GM12874 (cell line): ENCODE data around the gene TBC1D10A.

Source experiments
- TF ChIP-seq, protein P1 (sequence below): IDR thresholded peaks from 2 replicates; pipeline ENCODE4 v1.5.1; 2011; ENCODE audit warnings: low read depth, mild to moderate bottlenecking, control low read depth, low read length, moderate library complexity; ENCODE audit not compliant: insufficient read depth

Gene TBC1D10A

DNA sequence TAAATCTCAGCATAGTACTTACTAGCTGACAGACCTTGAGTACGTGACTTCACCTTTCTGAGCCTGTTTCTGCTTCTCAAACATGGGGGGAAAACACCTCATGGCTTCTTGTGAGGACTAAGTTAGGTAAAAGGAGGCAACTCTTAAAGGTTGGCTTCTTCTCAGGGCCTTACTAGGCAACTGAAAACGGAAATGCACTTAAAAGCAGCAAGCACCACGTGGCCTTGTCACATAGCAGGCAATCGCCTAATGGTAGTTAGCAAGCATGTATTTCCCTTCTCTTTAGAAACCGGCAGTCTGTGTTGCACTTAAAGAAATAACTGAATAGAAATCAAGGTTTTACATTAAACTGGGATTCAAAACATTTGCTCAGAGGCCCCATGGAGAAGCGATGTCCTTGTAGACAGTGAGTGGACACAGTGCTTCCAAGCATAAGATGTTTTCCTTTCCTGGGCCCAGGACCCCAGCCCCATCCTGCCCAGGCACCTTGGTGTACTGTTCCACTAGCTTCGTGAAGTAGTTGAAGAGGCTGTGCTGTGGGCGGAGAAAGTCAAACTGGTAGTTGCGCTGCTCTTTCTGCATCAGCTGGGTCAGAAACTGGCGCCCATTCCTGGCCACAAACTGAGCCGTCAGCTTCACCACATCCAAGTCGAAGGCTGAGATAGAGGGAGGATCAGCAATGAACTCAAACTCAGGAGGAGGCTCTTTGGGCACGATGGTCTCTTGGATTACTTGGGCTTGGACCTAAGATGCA is 17.9 kb upstream of the TBC1D10A start:
- TF ChIP-seq, protein P1, sequence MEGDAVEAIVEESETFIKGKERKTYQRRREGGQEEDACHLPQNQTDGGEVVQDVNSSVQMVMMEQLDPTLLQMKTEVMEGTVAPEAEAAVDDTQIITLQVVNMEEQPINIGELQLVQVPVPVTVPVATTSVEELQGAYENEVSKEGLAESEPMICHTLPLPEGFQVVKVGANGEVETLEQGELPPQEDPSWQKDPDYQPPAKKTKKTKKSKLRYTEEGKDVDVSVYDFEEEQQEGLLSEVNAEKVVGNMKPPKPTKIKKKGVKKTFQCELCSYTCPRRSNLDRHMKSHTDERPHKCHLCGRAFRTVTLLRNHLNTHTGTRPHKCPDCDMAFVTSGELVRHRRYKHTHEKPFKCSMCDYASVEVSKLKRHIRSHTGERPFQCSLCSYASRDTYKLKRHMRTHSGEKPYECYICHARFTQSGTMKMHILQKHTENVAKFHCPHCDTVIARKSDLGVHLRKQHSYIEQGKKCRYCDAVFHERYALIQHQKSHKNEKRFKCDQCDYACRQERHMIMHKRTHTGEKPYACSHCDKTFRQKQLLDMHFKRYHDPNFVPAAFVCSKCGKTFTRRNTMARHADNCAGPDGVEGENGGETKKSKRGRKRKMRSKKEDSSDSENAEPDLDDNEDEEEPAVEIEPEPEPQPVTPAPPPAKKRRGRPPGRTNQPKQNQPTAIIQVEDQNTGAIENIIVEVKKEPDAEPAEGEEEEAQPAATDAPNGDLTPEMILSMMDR: no peak

DNA sequence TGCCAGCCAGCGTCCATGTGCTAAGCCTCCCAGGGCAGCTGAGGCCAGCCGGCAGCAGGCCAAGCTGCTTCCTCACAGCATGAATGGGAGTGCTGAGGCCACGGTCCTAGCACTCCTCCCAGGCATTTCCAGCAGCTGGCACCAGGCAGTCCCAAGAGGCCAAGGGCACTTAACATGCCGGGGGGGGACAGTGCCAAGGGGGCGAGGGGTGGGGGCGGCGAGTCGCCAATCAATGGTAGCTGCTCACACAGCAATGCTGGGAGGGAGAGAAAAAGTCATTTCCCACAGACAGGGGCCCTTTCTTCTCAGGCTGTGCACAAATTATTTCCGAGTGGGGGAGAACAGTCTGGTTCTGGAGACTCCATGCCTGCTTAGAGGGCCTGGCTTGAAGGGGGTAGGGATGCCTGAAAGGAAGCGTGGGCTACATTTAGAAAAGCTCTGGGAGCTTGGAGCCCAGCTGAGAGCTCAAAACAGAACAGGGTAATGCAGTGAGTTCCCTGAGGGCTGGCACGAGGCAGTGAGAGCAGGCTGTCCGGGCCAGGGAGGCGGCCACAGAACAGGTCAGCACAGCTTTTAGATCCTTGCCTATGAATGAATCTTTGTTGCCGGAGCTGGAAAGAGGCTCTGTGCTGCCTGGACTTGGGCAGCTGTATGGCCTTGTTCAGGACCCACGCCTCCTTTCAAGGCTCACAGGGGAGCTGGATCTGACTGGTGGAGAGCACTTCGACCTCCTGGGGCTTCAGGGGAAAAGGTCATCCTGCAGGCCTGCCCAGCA is 14.4 kb upstream of the TBC1D10A start:
- TF ChIP-seq, protein P1: no peak

DNA sequence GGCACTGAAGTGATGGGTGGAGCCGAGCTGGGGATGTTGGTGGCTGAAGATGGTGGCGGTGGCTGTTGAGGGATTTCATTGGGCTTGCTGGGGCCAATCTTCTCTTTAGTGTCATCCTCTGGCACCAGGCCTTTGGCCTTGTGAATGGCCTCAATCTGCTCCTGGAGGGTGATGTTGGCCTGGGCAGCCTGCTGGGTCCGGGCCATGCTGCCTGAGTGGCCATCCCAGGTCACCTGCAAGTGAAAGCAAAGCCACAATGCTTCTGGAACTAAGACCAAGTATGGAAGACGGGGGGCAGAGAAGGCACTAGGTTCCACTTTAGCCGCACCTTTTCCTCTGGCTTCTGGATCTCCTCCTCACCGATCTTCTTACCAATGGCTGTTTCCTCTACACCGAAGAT is 12.1 kb upstream of the TBC1D10A start:
- TF ChIP-seq, protein P1: no peak

DNA sequence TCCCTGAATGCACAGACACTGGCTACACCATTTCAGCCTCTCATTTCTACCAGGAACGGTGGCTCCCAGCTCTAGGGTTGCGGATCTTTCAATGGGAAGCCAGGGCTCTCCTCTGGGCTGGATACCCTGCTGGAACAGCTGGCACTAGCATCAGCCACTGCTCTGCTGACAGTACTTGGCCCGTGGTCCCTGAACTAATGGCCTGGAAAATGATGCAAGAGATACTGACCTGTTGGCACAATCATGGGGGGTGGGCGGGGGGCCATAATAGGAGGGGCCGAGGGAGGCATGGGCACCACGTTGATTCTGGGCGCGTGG is 10.7 kb upstream of the TBC1D10A start:
- TF ChIP-seq, protein P1: no peak

DNA sequence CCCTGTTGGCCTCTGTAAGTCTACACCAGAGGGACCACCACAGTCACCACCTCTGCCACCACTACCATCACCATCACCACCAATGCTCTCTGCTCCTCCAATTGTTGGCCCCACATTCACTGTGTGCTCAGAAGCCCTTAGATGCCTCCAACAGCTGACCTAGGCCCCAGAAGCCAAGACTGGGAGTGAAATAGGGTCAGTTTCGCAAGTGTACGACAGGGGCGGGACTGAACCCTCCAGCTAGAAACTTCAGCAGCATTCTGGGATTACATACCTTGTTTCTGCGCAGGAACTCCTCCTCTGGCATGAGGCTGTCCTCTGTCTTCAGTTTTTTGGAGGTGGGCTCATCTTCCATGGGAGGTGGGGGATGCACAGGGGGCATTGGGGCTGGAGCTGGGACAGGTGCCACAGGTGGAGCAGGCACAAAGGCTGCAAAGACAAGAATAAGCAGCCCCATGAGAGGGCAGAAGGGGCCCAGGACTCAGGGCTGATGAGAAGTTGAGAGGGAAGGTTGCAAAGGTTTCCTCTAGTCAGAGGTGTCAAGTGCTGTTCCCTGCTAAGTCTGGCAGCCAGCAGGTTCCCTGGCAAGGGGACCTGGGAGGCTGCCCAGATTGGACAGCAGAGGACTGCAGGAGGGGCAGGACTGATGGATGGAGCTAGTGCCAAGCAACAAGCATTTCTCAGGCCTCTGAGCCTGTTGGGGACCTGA is 10.2 kb upstream of the TBC1D10A start:
- TF ChIP-seq, protein P1: no peak

DNA sequence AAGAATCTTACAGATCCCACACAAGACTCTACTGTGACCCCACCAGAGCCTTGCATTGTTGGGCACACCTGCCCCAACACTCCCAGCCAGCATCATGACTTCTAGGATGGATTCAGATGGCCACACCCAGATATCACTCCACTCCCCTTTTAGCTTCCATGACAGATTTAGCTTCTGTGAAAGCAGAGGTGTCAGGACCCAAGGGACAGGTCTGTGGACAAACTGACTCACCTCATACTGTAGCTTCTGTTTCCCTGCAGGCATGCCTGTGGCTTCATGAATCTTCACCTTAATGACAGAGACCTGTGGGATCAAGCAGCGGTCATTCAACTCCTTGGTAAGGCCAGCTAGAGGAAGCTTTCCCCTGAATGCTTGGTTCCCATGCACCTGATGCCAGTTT is 8.5 kb upstream of the TBC1D10A start:
- TF ChIP-seq, protein P1: no peak

DNA sequence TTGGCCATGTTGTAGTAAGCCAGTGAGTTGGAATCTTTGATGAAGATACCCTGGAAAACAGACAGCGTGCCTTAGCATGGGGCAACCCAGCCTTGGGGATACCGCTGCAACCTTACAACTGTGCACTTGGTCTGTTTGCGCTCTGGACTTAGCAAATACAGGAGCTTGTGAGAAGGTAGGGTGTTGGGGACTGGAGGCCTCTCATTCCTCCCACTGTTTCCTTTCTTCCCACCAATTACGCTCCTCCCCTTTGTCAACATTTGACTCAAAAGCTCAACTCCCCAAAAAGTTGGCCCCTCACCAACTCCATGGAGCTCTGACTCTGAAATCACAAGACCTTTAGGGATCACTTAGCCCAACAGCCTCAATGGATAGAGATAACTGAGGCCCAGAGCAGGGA is 7.9 kb upstream of the TBC1D10A start:
- TF ChIP-seq, protein P1: no peak
